ENCODE results near the gene CENPX. TPM values are rescaled to one million over a fixed set of nuclear protein-coding genes. Genes with fewer than 3 reads are reported as not detected.

CENPX gene
- total and polyA plus RNA-seq, 2 of the 13 experiments (the other 11 are each of a cell fraction or from before 2014, with no cell fraction given) = 92.7 to 170 TPM

DNA sequence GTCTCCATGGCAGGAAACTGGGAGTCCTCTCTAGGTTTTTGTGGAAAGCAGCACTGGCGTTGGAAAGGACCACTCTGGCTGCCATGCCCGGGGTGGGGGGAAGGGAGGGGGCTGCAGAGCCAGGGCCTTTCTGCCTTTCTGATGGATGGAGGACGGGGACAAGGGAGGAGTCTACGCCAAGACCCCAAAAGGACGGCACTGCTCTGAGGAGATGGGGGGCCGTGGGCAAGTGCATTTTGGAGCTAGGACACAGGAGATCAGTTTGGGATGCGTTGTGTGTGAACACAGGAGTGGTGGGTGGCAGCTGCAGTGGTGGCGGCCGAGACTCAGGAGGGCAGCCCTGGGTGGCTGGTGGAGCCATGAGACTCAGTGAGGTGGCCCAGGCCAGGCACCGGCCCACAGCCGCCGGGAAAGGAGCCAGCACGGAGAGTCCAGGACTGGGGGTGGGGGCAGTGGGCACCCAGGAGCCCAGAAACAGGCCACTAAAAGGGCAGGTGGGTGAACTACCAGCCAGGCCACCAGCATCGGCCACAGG is 2.0 kb downstream of the CENPX start (continued):
- TF ChIP-seq, protein P1, sequence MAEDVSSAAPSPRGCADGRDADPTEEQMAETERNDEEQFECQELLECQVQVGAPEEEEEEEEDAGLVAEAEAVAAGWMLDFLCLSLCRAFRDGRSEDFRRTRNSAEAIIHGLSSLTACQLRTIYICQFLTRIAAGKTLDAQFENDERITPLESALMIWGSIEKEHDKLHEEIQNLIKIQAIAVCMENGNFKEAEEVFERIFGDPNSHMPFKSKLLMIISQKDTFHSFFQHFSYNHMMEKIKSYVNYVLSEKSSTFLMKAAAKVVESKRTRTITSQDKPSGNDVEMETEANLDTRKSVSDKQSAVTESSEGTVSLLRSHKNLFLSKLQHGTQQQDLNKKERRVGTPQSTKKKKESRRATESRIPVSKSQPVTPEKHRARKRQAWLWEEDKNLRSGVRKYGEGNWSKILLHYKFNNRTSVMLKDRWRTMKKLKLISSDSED (CRISPR knock-in tag; IDR thresholded peaks at IDR 0.05) = no peak
- TF ChIP-seq, protein P2, sequence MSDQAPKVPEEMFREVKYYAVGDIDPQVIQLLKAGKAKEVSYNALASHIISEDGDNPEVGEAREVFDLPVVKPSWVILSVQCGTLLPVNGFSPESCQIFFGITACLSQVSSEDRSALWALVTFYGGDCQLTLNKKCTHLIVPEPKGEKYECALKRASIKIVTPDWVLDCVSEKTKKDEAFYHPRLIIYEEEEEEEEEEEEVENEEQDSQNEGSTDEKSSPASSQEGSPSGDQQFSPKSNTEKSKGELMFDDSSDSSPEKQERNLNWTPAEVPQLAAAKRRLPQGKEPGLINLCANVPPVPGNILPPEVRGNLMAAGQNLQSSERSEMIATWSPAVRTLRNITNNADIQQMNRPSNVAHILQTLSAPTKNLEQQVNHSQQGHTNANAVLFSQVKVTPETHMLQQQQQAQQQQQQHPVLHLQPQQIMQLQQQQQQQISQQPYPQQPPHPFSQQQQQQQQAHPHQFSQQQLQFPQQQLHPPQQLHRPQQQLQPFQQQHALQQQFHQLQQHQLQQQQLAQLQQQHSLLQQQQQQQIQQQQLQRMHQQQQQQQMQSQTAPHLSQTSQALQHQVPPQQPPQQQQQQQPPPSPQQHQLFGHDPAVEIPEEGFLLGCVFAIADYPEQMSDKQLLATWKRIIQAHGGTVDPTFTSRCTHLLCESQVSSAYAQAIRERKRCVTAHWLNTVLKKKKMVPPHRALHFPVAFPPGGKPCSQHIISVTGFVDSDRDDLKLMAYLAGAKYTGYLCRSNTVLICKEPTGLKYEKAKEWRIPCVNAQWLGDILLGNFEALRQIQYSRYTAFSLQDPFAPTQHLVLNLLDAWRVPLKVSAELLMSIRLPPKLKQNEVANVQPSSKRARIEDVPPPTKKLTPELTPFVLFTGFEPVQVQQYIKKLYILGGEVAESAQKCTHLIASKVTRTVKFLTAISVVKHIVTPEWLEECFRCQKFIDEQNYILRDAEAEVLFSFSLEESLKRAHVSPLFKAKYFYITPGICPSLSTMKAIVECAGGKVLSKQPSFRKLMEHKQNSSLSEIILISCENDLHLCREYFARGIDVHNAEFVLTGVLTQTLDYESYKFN (CRISPR knock-in tag; conservative IDR thresholded peaks at IDR 0.05) = no peak
- TF ChIP-seq ATAD3A (CRISPR knock-in tag; IDR thresholded peaks at IDR 0.05) (no peak), MTF1 (CRISPR knock-in tag; IDR thresholded peaks at IDR 0.05) (0 out of 2 replicates have a peak, but pooled peaks have one; percentile 21), ZFP36L1 (CRISPR knock-in tag; IDR thresholded peaks at IDR 0.05) (no peak), ZFYVE20 (CRISPR knock-in tag; IDR thresholded peaks at IDR 0.05; ENCODE audit: borderline replicate concordance, low read depth) (no peak), ZNF224 (CRISPR knock-in tag; IDR thresholded peaks at IDR 0.05) (0 out of 2 replicates have a peak, but pooled peaks have one; percentile 9), DR1 (CRISPR knock-in tag; IDR thresholded peaks at IDR 0.05) (no peak), GPN1 (CRISPR knock-in tag; IDR thresholded peaks at IDR 0.05; ENCODE audit: borderline replicate concordance) (no peak), SP1 (IDR thresholded peaks at IDR 0.05) (no peak), SP1 (CRISPR knock-in tag; IDR thresholded peaks at IDR 0.05) (no peak), SKI (IDR thresholded peaks at IDR 0.05; ENCODE audit: partially characterized antibody) (no peak), SOX13 (IDR thresholded peaks at IDR 0.05) (no peak), SOX13 (CRISPR knock-in tag; conservative IDR thresholded peaks at IDR 0.05 in 1 of 2, IDR thresholded peaks at IDR 0.05 in 1 of 2) (no peak), HOXD1 (CRISPR knock-in tag; IDR thresholded peaks at IDR 0.05) (0 out of 2 replicates have a peak, but pooled peaks have one; percentile 17), ZNF782 (CRISPR knock-in tag; IDR thresholded peaks at IDR 0.05; ENCODE audit: borderline replicate concordance) (no peak), ZBTB3 (CRISPR knock-in tag; IDR thresholded peaks at IDR 0.05; ENCODE audit: borderline replicate concordance, low read depth) (no peak)
- TF ChIP-seq, protein P3, sequence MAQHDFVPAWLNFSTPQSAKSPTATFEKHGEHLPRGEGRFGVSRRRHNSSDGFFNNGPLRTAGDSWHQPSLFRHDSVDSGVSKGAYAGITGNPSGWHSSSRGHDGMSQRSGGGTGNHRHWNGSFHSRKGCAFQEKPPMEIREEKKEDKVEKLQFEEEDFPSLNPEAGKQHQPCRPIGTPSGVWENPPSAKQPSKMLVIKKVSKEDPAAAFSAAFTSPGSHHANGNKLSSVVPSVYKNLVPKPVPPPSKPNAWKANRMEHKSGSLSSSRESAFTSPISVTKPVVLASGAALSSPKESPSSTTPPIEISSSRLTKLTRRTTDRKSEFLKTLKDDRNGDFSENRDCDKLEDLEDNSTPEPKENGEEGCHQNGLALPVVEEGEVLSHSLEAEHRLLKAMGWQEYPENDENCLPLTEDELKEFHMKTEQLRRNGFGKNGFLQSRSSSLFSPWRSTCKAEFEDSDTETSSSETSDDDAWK (CRISPR knock-in tag; IDR thresholded peaks at IDR 0.05) = no peak
- TF ChIP-seq, protein P4, sequence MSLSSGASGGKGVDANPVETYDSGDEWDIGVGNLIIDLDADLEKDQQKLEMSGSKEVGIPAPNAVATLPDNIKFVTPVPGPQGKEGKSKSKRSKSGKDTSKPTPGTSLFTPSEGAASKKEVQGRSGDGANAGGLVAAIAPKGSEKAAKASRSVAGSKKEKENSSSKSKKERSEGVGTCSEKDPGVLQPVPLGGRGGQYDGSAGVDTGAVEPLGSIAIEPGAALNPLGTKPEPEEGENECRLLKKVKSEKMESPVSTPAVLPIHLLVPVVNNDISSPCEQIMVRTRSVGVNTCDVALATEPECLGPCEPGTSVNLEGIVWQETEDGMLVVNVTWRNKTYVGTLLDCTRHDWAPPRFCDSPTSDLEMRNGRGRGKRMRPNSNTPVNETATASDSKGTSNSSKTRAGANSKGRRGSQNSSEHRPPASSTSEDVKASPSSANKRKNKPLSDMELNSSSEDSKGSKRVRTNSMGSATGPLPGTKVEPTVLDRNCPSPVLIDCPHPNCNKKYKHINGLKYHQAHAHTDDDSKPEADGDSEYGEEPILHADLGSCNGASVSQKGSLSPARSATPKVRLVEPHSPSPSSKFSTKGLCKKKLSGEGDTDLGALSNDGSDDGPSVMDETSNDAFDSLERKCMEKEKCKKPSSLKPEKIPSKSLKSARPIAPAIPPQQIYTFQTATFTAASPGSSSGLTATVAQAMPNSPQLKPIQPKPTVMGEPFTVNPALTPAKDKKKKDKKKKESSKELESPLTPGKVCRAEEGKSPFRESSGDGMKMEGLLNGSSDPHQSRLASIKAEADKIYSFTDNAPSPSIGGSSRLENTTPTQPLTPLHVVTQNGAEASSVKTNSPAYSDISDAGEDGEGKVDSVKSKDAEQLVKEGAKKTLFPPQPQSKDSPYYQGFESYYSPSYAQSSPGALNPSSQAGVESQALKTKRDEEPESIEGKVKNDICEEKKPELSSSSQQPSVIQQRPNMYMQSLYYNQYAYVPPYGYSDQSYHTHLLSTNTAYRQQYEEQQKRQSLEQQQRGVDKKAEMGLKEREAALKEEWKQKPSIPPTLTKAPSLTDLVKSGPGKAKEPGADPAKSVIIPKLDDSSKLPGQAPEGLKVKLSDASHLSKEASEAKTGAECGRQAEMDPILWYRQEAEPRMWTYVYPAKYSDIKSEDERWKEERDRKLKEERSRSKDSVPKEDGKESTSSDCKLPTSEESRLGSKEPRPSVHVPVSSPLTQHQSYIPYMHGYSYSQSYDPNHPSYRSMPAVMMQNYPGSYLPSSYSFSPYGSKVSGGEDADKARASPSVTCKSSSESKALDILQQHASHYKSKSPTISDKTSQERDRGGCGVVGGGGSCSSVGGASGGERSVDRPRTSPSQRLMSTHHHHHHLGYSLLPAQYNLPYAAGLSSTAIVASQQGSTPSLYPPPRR (CRISPR knock-in tag; IDR thresholded peaks at IDR 0.05; ENCODE audit: borderline replicate concordance) = no peak

Data from HepG2 (cell line).